GM20000 (cell line): Measurements from ENCODE around the gene SCAPER.

Experiments used
- DNase-seq: peaks from one replicate; pipeline ENCODE4 v3.0.0; 2012; ENCODE audit warnings: low spot score
- CTCF ChIP-seq: IDR thresholded peaks from 2 replicates; pipeline ENCODE4 v1.5.1; 2012; ENCODE audit warnings: mild to moderate bottlenecking, control low read depth; ENCODE audit errors: extremely low read depth, missing control alignments

Gene SCAPER

GRCh38 chr15:76941636-76942035, 36.5 kb upstream of the SCAPER start:
- TF ChIP-seq CTCF = no peak
- DNase-seq = no peak

GRCh38 chr15:76939715-76940114, 34.6 kb upstream of the SCAPER start:
- no peak for TF ChIP-seq CTCF
- DNase-seq = no peak

GRCh38 chr15:76938752-76939151, 33.6 kb upstream of the SCAPER start:
- no peak for TF ChIP-seq CTCF
- no peak for DNase-seq

GRCh38 chr15:76936671-76937070, 31.5 kb upstream of the SCAPER start:
- no peak for TF ChIP-seq CTCF
- DNase-seq = no peak

GRCh38 chr15:76935620-76936019, 30.5 kb upstream of the SCAPER start:
- no peak for TF ChIP-seq CTCF
- DNase-seq = peak; percentile 76

- no peak for DNase-seq
- TF ChIP-seq CTCF = no peak
Measured at GRCh38 chr15:76932135-76932966, 27.2 kb upstream of the SCAPER start.

GRCh38 chr15:76931397-76932134, 26.4 kb upstream of the SCAPER start, which contains the start of gene RCN2:
Gene RCN2, plus strand, starts transcription at chr15:76931749. Its CDS starts 93 bp downstream, at chr15:76931842.
- TF ChIP-seq CTCF = no peak
- DNase-seq = peak; percentile 97
